HG03139 (cell line): ENCODE measurements around the gene PROCA1.

Experiments
- ATAC-seq: cut with Tn5 transposase; IDR thresholded peaks from one replicate; pipeline ENCODE4 v1.9.1; 2021; ENCODE audit not compliant: unreplicated experiment

The PROCA1 gene

DNA sequence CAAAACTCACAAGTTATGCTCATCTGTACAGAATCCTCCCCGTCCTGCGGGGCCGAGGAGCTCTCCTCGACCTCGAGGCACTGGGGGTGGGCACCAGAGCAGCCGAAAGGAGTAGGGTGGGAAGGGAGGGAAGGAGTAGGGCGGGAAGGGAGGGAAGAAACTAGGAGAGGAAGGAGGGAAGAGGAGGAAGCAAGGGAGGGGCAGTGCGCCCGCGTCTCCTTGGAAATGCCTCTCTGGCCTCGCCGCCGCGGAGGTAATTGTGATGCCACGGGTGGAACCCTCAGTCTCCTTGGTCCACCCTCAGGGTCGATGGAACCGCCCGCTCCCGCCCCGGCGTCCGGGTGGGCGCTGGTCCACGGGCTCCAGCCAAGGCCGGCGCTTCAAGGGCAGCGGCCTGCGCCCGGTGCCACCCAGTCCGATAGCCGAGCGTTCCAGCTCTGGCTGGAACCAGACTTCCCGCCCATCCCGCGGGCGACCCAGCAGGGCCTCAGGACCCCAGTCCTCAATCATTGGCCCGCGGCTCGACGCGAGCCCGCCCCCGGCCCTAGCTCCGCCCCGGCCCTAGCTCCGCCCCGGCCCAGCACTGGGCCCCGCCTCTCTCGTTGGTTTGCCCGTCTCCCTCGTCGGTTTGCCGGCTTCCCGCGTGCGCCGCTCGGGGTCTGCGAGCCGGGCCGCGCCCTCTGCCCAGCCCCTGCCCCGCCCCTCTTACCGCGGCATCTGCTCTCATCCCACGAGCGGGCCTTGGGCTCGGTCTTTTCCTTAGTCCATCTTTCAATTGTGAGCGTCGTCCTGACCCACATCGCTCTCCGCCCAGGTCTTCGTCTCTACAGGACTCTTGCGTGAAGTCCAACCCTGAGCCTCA, 596 bp downstream of the PROCA1 start:
- ATAC-seq, result peak; percentile 57

DNA sequence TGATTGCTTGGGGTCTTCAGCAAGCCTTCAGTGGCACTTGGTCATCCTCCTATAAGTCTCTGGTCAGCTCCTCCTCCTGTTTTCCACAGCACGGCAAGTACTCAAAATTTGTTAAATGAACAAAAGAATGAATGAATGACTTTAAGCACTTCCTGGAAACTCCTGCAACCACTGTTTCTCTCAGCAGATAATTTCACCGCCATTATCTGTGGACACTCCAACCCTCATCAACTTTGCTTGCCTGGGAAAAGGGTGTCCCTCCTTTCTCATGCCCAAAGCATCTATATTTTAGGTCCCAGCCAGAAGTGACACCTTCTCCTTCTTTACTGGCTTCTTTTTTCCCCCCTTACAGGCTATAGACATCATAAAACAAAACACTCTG, 4.4 kb downstream of the PROCA1 start:
- ATAC-seq, result no peak

GRCh38 chr17:28706471-28707338, 5.0 kb downstream of the PROCA1 start:
- ATAC-seq, result no peak

GRCh38 chr17:28705728-28706334, 5.9 kb downstream of the PROCA1 start:
- no peak for ATAC-seq

- ATAC-seq, result no peak
Measured at GRCh38 chr17:28705074-28705659, 6.5 kb downstream of the PROCA1 start.

DNA sequence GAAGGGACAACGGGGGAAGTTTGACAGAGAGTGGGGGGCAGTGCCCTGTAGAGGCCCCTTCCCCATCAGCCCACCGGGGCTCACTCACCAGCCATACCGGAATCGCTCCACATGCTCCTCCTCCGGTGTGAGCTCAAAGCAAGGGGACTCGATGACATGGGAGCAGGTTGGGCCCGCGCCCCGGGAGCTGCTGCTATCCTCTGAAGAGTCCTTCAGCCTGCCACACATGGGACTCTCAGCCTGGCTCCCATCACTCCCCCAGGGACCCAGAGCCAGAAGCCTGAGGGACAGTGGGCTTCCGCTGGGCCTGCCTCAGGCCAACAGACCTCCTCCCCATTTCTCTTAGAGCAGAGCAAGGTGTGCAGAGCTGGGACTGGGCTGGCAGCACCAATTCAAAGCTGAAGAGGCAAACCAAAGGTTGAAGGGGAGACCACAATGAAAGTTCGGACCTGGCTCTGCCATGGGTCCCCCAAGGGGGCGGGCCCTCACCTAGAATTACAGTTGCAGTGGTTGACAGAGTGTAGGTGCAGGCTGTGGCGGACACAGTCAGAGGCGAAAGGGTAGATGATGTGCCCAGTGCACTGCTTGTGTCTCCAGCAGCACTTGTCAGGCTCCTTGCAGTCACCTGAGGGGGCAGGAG, 7.3 kb downstream of the PROCA1 start:
- ATAC-seq, result no peak

- ATAC-seq, result no peak
Measured at GRCh38 chr17:28703552-28704218, 8.0 kb downstream of the PROCA1 start.

DNA sequence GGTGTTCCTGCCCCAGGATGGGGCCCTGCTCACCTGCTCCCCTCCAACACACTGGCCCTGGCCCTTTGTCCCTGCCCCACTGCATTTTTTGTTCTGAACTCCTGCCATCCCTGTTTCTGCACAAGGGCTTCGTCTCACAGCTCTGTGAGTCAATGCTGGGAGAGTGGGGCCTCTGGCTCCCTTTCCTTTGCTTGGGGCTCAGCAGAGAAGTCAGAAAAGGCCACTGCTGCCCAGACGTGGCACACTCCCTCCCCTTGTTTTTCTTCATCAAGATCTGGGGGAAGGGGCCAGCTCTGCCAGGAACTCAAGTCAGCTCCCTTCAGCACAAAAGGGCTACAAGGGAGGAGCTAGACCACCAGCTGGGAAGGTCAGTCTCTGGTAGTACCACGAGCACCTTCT, 8.9 kb downstream of the PROCA1 start:
- no peak for ATAC-seq

GRCh38 chr17:28702026-28702751, 9.5 kb downstream of the PROCA1 start:
- no peak for ATAC-seq

DNA sequence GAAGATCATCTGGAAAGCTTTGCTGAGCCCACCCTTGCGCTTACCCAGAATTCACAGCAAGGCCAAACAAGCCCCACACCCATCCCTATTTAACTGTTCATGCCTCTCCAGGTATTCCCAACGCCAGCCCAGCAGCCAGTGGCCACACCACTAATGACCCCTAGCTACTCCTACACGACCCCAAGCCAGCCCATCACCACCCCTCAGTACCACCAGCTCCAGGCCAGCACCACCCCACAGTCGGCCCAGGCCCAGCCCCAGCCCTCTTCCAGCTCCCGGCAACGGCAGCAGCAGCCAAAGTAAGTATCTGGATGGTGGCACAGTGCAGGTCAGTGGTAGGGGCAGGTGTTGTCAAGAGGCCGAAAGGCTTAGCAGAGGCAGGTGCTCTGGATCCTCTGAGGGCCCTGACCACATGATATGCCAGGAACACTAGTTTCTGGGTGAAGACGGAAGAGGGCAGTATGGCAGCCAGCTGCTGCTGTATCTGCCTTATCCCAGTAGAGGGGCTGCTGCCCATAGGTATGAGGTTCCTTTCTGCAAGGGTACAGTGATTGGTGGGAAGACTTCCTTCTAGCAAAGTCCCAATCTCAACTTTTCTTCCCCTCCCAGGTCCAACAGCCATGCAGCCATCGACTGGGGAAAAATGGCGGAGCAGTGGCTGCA, 10.7 kb downstream of the PROCA1 start:
- no peak for ATAC-seq

- no peak for ATAC-seq
Measured at GRCh38 chr17:28700278-28700677, 11.4 kb downstream of the PROCA1 start.

- ATAC-seq, result no peak
Measured at GRCh38 chr17:28698253-28698941, 13.3 kb downstream of the PROCA1 start.

- ATAC-seq, result no peak
Measured at GRCh38 chr17:28693869-28694268, 17.8 kb downstream of the PROCA1 start.

GRCh38 chr17:28689011-28689410, 22.7 kb downstream of the PROCA1 start:
- ATAC-seq, result no peak

DNA sequence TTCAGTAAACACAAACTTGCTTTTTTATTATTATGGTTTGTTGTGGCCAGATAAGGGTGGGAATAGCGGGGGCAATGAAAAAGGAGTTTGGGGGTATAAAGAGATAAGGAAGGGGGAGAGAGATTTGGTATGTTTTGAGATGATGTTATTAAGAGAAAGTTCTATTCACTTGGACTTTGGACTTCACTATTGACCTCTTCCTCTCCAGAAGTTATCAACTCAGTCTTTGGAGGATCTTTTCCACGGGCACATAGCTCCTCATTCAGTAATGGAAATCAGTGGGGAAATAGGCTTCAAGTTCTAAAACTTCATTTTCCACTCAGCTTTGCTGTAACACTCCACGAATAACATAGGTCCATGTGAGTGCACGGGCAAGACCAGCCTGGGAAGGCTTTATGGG, 23.2 kb downstream of the PROCA1 start:
- ATAC-seq, result no peak

DNA sequence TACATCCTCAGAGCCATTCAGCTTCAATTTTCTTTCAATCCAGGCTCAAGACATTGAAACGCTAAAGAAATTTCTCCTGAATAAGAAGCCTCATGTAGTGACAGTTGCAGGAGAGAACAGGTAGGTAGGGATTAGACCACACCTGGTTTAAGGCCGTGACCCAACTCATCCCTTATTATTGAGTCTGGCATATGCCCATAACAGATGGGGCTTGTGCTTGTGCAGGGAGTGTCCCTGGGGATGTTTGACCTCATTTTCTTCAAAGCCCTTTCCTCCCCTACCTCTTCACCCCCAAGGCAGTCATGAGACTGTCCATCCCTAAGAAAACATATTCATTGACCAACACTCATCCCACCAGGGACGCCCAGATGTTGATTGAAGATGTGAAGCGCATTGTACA, 25.4 kb downstream of the PROCA1 start:
- no peak for ATAC-seq

DNA sequence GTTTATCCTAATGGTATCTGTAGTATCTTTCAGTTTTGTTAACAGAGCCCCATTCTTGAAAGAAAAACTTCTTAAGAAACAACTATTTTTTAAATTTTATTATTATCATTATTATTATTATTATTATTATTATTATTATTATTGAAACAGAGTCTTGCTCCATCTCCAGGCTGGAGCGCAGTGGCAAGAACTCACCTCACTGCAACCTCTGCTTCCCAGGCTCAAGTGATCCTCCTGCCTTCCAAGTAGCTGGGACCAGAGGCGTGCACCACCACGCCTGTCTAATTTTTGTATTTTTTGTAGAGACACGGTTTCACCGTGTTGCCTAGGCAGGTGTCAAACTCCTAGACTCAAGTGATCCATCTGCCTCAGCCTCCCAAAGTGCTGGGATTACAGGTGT, 26.3 kb downstream of the PROCA1 start:
- no peak for ATAC-seq

GRCh38 chr17:28684963-28685362, 26.7 kb downstream of the PROCA1 start:
- ATAC-seq, result no peak

GRCh38 chr17:28682655-28683054, 29.0 kb downstream of the PROCA1 start:
- ATAC-seq, result no peak
